ENCODE results near the gene SYCN. TPM values are rescaled to one million over a fixed set of nuclear protein-coding genes. Genes with fewer than 3 reads are reported as not detected.

SYCN gene
- total RNA-seq, 6 experiments from 2014 or later, result not detected

DNA sequence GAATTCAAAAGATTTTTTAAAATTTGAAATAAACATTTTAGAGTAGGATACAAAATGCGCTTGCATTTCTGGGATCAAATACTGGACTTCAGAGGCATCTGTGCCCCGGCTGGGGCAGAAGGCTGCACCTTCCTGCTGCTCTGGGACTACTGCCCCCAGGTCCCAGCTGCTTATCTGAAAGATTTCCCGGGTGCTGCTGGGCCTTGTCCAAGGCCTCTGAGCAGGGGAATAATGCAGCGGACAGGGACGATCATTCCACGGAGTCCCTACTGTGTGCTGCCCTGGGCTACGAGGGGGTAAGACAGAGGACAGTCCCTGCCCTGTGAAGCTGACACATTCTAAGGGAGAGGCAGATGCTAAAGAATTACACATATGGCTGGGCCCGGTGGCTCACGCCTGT lies 40.4 kb downstream of the SYCN start:
- Mint-ChIP-seq H3K36me3 (ENCODE audit: low read depth) (no peaks in the 10 kb centered on the region), H3K4me3 (no peak overlapping the region), H3K9me3 (no peaks in the 10 kb centered on the region), H3K4me1 (ENCODE audit: low read depth) (peaks cover 9% of the 10 kb centered on the region), H3K27ac (no peak overlapping the region), H3K27me3 (ENCODE audit: insufficient read depth) (no peaks in the 10 kb centered on the region)
- no peak for DNase-seq
- TF ChIP-seq, protein P1, sequence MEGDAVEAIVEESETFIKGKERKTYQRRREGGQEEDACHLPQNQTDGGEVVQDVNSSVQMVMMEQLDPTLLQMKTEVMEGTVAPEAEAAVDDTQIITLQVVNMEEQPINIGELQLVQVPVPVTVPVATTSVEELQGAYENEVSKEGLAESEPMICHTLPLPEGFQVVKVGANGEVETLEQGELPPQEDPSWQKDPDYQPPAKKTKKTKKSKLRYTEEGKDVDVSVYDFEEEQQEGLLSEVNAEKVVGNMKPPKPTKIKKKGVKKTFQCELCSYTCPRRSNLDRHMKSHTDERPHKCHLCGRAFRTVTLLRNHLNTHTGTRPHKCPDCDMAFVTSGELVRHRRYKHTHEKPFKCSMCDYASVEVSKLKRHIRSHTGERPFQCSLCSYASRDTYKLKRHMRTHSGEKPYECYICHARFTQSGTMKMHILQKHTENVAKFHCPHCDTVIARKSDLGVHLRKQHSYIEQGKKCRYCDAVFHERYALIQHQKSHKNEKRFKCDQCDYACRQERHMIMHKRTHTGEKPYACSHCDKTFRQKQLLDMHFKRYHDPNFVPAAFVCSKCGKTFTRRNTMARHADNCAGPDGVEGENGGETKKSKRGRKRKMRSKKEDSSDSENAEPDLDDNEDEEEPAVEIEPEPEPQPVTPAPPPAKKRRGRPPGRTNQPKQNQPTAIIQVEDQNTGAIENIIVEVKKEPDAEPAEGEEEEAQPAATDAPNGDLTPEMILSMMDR (IDR thresholded peaks at IDR 0.05), result no peak

DNA sequence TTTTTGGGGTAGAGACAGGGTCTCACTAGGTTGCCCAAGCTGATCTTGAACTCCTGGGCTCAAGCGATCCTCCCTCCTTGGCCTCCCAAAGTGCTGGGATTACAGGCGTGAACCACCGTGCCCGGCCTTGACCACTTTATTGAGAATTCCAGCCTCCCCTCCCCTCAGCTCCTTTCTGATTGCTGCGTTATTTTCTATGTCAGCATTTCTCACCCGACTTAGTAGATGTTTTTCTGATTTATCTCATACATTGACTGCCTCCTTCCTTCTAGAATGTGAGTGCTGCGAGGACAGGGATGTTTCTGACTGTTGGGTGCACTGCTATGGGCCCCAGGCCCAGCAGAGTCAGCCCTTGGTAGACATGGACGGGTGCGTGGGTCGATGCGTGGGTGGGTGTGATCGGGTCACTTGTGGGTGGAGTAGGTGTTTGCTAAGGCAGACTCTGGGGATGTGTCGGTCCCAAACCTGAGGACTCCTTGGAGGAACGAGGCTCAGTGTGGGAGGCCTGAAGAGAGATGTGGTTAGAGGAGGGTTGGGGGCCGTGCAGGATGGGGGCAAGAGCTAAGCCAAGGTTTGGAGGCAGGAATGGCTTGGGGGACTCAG lies 41.5 kb downstream of the SYCN start:
- no peaks in the 10 kb centered on the region for H3K27me3 Mint-ChIP-seq (ENCODE audit: insufficient read depth)
- H3K4me1 Mint-ChIP-seq (ENCODE audit: low read depth), result peaks cover 14% of the 10 kb centered on the region
- H3K36me3 Mint-ChIP-seq (ENCODE audit: low read depth), result no peaks in the 10 kb centered on the region
- H3K27ac Mint-ChIP-seq, result no peak overlapping the region
- H3K4me3 Mint-ChIP-seq, result no peak overlapping the region
- no peaks in the 10 kb centered on the region for H3K9me3 Mint-ChIP-seq
- DNase-seq, result no peak
- TF ChIP-seq, protein P1 (IDR thresholded peaks at IDR 0.05), result no peak

DNA sequence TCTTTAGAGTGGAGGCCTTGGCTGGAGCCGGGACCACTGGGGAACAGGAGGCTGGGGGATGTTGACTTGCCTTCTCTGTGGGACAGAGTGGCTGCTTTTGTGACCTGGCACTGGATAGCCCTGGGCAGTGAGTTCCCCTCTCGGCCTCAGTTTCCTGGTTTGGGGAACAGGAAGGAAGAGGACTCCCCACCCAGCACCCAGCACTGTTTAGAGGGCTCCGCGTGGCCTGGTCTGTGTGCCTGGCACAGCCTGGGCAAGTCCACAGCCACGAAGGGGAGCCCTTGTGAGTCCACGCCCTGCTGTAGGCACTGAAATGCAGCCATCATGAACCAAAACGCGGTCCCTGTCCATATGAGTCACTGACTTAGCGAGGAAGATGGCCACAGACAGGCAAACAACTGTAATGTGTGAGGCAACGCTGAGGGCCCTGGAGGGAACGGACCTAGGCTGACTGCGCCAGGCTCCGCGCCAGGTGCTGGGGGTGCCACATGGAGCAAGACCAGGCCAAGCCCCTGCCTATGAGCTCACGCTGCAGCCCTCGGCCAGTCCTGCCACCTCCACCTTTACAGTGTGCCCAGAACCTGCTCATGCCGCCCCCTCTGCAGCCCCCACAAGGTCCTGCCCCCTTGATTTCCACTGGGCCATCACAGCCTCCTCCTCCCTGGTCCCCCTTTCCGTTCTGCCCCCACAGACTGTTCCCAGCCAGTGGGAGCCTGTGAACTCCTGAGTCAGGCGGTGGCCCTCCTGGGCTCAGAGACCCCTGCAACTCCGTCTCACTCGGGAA lies 43.0 kb downstream of the SYCN start:
- H3K9me3 Mint-ChIP-seq, result no peaks in the 10 kb centered on the region
- H3K27me3 Mint-ChIP-seq (ENCODE audit: insufficient read depth), result no peaks in the 10 kb centered on the region
- H3K36me3 Mint-ChIP-seq (ENCODE audit: low read depth), result no peaks in the 10 kb centered on the region
- no peak overlapping the region for H3K4me3 Mint-ChIP-seq
- no peak for DNase-seq
- H3K27ac Mint-ChIP-seq, result peak overlapping the region; percentile 40; the same call in 1 of the 2 replicates
- TF ChIP-seq, protein P1 (IDR thresholded peaks at IDR 0.05), result no peak
- H3K4me1 Mint-ChIP-seq (ENCODE audit: low read depth), result peaks cover 22% of the 10 kb centered on the region

DNA sequence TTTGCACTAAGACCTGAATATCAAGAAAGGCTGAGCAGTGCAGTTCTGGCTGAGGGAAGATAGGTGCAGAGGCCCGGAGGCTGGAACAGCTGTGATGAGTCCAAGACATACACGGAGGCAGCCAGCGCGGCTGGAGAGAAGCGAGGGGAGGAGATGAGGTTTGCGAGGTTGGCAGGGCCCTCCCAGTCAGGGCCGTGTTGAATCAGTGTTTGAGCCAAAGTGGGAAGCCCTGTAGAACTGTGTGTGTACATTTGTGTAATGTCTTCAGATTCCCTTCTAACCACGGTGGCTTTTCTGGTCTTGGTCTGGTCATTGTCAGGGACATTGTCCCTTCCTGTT lies 43.6 kb downstream of the SYCN start:
- Mint-ChIP-seq H3K9me3 (no peaks in the 10 kb centered on the region), H3K4me1 (ENCODE audit: low read depth) (peaks cover 22% of the 10 kb centered on the region), H3K27ac (peak overlapping the region; percentile 40; the same call in 1 of the 2 replicates), H3K36me3 (ENCODE audit: low read depth) (no peaks in the 10 kb centered on the region), H3K4me3 (no peak overlapping the region), H3K27me3 (ENCODE audit: insufficient read depth) (no peaks in the 10 kb centered on the region)
- TF ChIP-seq, protein P1 (IDR thresholded peaks at IDR 0.05), result no peak
- no peak for DNase-seq

DNA sequence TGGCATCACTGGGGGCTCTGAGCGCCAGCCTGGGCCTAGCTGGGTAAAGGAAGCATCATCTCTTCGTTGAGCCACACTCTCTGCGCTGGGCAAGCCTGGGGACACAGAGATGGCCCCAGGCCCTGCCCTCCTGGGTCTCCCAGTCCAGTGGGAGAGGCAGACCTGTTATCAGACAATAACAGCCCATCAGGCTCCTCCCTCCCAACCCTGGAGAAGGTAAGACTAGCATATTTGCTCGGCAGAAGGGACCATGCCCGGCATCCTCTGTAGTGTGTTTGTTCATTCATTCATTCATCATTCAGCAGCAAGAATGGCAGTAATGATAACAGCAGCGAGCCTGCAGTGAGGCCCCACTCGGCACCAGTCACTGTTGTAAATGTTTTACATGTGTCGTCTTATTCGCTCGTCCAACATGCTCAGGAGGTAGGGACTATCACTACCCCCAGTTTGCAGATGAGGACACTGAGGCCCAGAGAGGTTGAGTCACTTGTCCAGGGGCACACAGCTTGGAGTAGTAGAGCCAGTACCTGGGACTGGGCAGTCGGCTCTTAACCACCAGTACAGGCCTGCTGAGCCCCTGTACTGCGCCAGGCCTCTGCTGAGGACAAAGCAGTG lies 45.3 kb downstream of the SYCN start:
- Mint-ChIP-seq H3K27me3 (ENCODE audit: insufficient read depth) (no peaks in the 10 kb centered on the region), H3K27ac (no peak overlapping the region), H3K4me3 (no peak overlapping the region), H3K9me3 (no peaks in the 10 kb centered on the region), H3K4me1 (ENCODE audit: low read depth) (peaks cover 22% of the 10 kb centered on the region), H3K36me3 (ENCODE audit: low read depth) (peaks cover 6% of the 10 kb centered on the region; the same call in 1 of the 2 replicates)
- no peak for DNase-seq
- TF ChIP-seq, protein P1 (IDR thresholded peaks at IDR 0.05), result no peak

All from HFFc6 (cell line).